Measurements from ENCODE around the gene KLRC4. TPM values are rescaled to one million over a fixed set of nuclear protein-coding genes. Genes with fewer than 3 reads are reported as not detected.

Gene KLRC4
- total and polyA plus RNA-seq, 4 donors = 0.45 to 0.91 TPM; not detected in 2

DNA sequence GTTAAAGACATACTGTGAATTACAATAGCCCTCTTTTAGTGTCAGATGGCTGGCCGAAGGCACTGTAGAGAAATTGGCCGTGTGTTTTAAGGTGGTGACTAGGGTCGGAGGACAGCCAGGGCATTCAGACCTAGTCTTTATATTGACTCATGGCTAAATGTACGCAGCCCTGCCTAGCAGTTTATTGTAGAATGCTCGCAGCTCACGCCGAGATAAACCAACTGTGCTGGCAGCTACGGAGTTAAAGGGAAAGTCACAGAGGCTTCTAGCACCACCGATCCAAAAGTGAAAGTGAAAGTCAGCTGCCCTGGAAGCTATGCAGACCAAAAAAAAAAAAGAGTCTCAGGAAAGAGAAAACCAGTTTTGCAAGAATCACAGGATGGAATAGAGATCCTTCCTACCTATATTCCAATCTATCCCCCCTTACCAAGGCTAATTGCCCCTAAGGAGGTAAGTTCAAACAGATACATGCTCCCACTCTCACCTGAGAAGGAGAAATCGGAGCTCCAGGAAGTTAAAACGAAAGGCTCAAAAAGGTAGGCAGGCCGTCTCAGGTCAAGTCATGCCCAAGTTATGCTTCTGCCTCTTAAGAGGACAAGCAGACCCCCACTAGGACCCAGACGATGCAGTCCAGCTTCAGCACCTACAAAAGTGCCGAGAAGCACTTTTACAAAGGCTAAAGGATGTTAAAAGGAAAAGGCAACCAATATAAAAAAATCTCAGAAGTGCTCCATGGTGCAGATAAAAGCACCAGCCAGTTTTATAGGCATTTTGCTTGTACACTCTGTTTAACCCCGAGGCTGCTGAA, 44.5 kb downstream of the KLRC4 start:
- peaks cover 4 to 50% (median 23%) of the 10 kb centered on the region in 5 donors for H3K4me1 ChIP-seq (ENCODE audit: control insufficient read depth in 5 of 5, insufficient read depth in 5 of 5, low read length in 5 of 5)
- peak; percentile 87 to 97 (median 96) for DNase-seq
- WGBS, 2 donors = 1 to 2% methylated on average over 15 of the region's 15 CpGs

GRCh38 chr12:10363914-10364814, 45.4 kb downstream of the KLRC4 start:
- peaks cover 4 to 50% (median 23%) of the 10 kb centered on the region in 5 donors for H3K4me1 ChIP-seq (ENCODE audit: control insufficient read depth in 5 of 5, insufficient read depth in 5 of 5, low read length in 5 of 5)
- TF ChIP-seq, protein P1, sequence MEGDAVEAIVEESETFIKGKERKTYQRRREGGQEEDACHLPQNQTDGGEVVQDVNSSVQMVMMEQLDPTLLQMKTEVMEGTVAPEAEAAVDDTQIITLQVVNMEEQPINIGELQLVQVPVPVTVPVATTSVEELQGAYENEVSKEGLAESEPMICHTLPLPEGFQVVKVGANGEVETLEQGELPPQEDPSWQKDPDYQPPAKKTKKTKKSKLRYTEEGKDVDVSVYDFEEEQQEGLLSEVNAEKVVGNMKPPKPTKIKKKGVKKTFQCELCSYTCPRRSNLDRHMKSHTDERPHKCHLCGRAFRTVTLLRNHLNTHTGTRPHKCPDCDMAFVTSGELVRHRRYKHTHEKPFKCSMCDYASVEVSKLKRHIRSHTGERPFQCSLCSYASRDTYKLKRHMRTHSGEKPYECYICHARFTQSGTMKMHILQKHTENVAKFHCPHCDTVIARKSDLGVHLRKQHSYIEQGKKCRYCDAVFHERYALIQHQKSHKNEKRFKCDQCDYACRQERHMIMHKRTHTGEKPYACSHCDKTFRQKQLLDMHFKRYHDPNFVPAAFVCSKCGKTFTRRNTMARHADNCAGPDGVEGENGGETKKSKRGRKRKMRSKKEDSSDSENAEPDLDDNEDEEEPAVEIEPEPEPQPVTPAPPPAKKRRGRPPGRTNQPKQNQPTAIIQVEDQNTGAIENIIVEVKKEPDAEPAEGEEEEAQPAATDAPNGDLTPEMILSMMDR (IDR thresholded peaks at IDR 0.05; ENCODE audit: control extremely low read depth, extremely low read depth) = no peak
- DNase-seq = peak; percentile 63 to 86 (median 77)

More for the DNA sequence above, 44.5 kb downstream of the KLRC4 start:
- peak overlapping the region; percentile 74 to 100 for H3K9ac ChIP-seq (ENCODE audit: insufficient read depth in 1 of 2, low read length in 2 of 2)
- H3K27ac ChIP-seq (ENCODE audit: low read depth in 1 of 2, low read length in 1 of 2) = peak overlapping the region; percentile 71 to 99
- no peaks in the 10 kb centered on the region for H3K27me3 ChIP-seq (ENCODE audit: control insufficient read depth in 3 of 3, insufficient read depth in 3 of 3, low read length in 2 of 3)
- H3K4me3 ChIP-seq = peak overlapping the region; percentile 72
- H3K36me3 ChIP-seq (ENCODE audit: control insufficient read depth in 4 of 4, insufficient read depth in 4 of 4, low read length in 4 of 4) = no peaks in the 10 kb centered on the region
- no peaks in the 10 kb centered on the region for H3K9me3 ChIP-seq (ENCODE audit: control insufficient read depth in 4 of 4, insufficient read depth in 3 of 4, low read length in 3 of 4)
- ATAC-seq (ENCODE audit: insufficient read depth, low FRiP score) = peak; percentile 69
- TF ChIP-seq, protein P1 (IDR thresholded peaks at IDR 0.05; ENCODE audit: control extremely low read depth, extremely low read depth) = no peak

DNA sequence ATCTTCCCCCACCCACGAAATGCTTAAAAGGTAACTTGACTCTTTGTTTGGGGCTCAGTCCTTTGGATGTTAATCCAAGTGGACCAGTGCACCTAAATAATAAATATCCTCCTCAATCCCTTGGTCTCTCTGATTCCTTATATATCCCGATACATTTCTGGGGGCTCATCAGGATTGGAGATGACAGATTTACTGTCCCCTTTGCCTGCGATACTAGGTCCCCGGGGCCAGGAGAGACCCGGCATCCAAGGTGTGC, 46.0 kb downstream of the KLRC4 start:
- no peaks in the 10 kb centered on the region for H3K36me3 ChIP-seq (ENCODE audit: control insufficient read depth in 4 of 4, insufficient read depth in 4 of 4, low read length in 4 of 4)
- peak overlapping the region; percentile 71 to 99 for H3K27ac ChIP-seq (ENCODE audit: low read depth in 1 of 2, low read length in 1 of 2)
- DNase-seq = peak in 2 of 3 donors; percentile 35 to 60
- no peak for ATAC-seq (ENCODE audit: insufficient read depth, low FRiP score)
- peaks cover 4 to 50% (median 23%) of the 10 kb centered on the region in 5 donors for H3K4me1 ChIP-seq (ENCODE audit: control insufficient read depth in 5 of 5, insufficient read depth in 5 of 5, low read length in 5 of 5)
- TF ChIP-seq, protein P1 (IDR thresholded peaks at IDR 0.05; ENCODE audit: control extremely low read depth, extremely low read depth) = no peak
- H3K4me3 ChIP-seq = no peak overlapping the region
- no peaks in the 10 kb centered on the region for H3K9me3 ChIP-seq (ENCODE audit: control insufficient read depth in 4 of 4, insufficient read depth in 3 of 4, low read length in 3 of 4)
- H3K9ac ChIP-seq (ENCODE audit: insufficient read depth in 1 of 2, low read length in 2 of 2) = peak overlapping the region; percentile 74 to 100
- WGBS, 2 donors = 80 to 81% methylated on average over 5 of the region's 5 CpGs
- no peaks in the 10 kb centered on the region for H3K27me3 ChIP-seq (ENCODE audit: control insufficient read depth in 3 of 3, insufficient read depth in 3 of 3, low read length in 2 of 3)

More at GRCh38 chr12:10363914-10364814, 45.4 kb downstream of the KLRC4 start:
- 20 to 24% methylated on average over 19 of the region's 19 CpGs for WGBS, 2 donors
- peak overlapping the region; percentile 74 to 100 for H3K9ac ChIP-seq (ENCODE audit: insufficient read depth in 1 of 2, low read length in 2 of 2)
- ATAC-seq (ENCODE audit: insufficient read depth, low FRiP score) = peak; percentile 67
- H3K27me3 ChIP-seq (ENCODE audit: control insufficient read depth in 3 of 3, insufficient read depth in 3 of 3, low read length in 2 of 3) = no peaks in the 10 kb centered on the region
- H3K36me3 ChIP-seq (ENCODE audit: control insufficient read depth in 4 of 4, insufficient read depth in 4 of 4, low read length in 4 of 4) = no peaks in the 10 kb centered on the region
- peak overlapping the region; percentile 71 to 99 for H3K27ac ChIP-seq (ENCODE audit: low read depth in 1 of 2, low read length in 1 of 2)
- peak overlapping the region; percentile 72 for H3K4me3 ChIP-seq
- no peaks in the 10 kb centered on the region for H3K9me3 ChIP-seq (ENCODE audit: control insufficient read depth in 4 of 4, insufficient read depth in 3 of 4, low read length in 3 of 4)

Measured in lung (tissue), 12 donors.